Testis (tissue), 3 donors: ENCODE measurements around the gene EYA2. TPM values are rescaled to one million over a fixed set of nuclear protein-coding genes. Genes with fewer than 3 reads are reported as not detected.

Experiments
- DNase-seq: peaks from one replicate; pipeline ENCODE4 v3.0.0-alpha.2; 2019
- H3K27ac ChIP-seq, 2 donors: fragments of 200-600 bp; sonication (generic); one replicate each; pipeline ENCODE4 v1.5.1; 2019
- H3K27me3 ChIP-seq: fragments of 200-600 bp; sonication (generic); one replicate; pipeline ENCODE4 v1.5.1; 2019
- H3K36me3 ChIP-seq: fragments of 200-600 bp; sonication (generic); one replicate; pipeline ENCODE4 v1.5.1; 2017; ENCODE audit warnings: low read depth; ENCODE audit errors: missing control alignments
- H3K4me1 ChIP-seq: fragments of 200-600 bp; sonication (generic); one replicate; pipeline ENCODE4 v1.5.1; 2019
- H3K4me3 ChIP-seq, 2 donors: fragments of 200-600 bp; sonication (generic); one replicate each; pipeline ENCODE4 v1.5.1; 2017 to 2019
- H3K9me3 ChIP-seq: fragments of 200-600 bp; sonication (generic); one replicate; pipeline ENCODE4 v1.5.1; 2017
- POLR2A ChIP-seq: fragments of 450-650 bp; IDR thresholded peaks from one replicate; pipeline ENCODE4 v1.6.1; 2017; ENCODE audit warnings: antibody characterized with exemption, mild to moderate bottlenecking, moderate library complexity
- WGBS, 2 donors: methylation state at CpG; one replicate each; pipeline ENCODE4 v1.1.5; 2018; 5-methylcytosine and 5-hydroxymethylcytosine counted together
- intact Hi-C: fragments of 100-400 bp; cut with DNase I; formaldehyde crosslinking; loops from one replicate; pipeline ENCODE4 v1.15.1; 2023; ENCODE audit warnings: low total_unique reads
- polyA plus RNA-seq: library from polyadenylated mRNA; stranded (reverse); fragments of 350-450 nt; fragmentation: Illumina TruSeq; extraction: RNeasy Lipid Tissue Mini Kit (QIAGEN cat#74804); gene quantifications from one replicate; pipeline ENCODE4 v1.2.3, GENCODE V29; 2014; ENCODE audit warnings: low read depth, low replicate concordance; ENCODE audit not compliant: insufficient read depth
- total RNA-seq, 2 donors: library from RNA; depleted of rRNA; stranded (reverse); fragments of >200 nt; gene quantifications; one replicate each; pipeline ENCODE4 v1.2.3, GENCODE V29; 2016
- TF ChIP-seq, protein P1 (sequence below), 3 experiments: fragments of 450-650 bp in 2 of 3; fragments of 200-600 bp in 1 of 3; sonication (generic) in 1 of 3; IDR thresholded peaks; one replicate each; pipeline ENCODE4 v1.5.1; 2016 to 2019; ENCODE audit warnings: antibody characterized with exemption in 3 of 3, mild to moderate bottlenecking in 2 of 3, moderate library complexity in 1 of 3

The EYA2 gene
- total and polyA plus RNA-seq, 3 donors from 2014 or later: 14.6 to 17.2 (median 16.2) TPM

DNA sequence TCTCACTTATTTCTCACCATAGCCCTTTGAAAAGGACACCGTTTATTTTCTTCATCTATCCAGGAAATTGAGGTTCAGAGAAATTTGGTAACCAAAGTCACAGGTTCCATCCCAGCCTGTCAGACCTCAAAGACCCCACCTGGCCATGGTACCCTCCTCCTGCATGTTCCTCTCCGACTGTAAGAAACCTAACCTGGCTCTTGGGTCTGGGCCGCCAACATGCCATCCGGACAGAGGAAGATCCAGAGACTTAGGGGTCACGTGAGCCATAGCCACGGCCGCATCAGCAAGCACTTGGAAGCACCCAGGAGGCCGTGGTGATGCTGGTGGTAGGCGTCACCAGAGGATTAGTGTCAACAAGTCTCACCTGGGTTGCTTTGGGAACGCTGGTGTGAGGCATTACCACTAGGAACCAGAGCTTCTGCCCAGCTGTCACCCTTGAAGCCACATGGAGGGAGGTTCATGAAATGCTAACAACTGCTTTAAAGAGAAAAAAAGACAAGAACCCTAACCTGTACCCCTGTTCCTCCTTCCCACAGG, 177.1 kb downstream of the EYA2 start:
- Histone ChIP-seq H3K9me3 (no peaks in the 10 kb centered on the region), H3K27me3 (no peaks in the 10 kb centered on the region), H3K27ac (no peak overlapping the region), H3K4me1 (no peaks in the 10 kb centered on the region), H3K36me3 (no peaks in the 10 kb centered on the region), H3K4me3 (no peak overlapping the region)
- DNase-seq: no peak
- no peak for TF ChIP-seq POLR2A
- TF ChIP-seq, protein P1, sequence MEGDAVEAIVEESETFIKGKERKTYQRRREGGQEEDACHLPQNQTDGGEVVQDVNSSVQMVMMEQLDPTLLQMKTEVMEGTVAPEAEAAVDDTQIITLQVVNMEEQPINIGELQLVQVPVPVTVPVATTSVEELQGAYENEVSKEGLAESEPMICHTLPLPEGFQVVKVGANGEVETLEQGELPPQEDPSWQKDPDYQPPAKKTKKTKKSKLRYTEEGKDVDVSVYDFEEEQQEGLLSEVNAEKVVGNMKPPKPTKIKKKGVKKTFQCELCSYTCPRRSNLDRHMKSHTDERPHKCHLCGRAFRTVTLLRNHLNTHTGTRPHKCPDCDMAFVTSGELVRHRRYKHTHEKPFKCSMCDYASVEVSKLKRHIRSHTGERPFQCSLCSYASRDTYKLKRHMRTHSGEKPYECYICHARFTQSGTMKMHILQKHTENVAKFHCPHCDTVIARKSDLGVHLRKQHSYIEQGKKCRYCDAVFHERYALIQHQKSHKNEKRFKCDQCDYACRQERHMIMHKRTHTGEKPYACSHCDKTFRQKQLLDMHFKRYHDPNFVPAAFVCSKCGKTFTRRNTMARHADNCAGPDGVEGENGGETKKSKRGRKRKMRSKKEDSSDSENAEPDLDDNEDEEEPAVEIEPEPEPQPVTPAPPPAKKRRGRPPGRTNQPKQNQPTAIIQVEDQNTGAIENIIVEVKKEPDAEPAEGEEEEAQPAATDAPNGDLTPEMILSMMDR (IDR thresholded peaks at IDR 0.05): no peak
- intact Hi-C loops: no loop called here
- 90% methylated on average over 9 to 10 of the region's 10 CpGs for WGBS, 2 donors

DNA sequence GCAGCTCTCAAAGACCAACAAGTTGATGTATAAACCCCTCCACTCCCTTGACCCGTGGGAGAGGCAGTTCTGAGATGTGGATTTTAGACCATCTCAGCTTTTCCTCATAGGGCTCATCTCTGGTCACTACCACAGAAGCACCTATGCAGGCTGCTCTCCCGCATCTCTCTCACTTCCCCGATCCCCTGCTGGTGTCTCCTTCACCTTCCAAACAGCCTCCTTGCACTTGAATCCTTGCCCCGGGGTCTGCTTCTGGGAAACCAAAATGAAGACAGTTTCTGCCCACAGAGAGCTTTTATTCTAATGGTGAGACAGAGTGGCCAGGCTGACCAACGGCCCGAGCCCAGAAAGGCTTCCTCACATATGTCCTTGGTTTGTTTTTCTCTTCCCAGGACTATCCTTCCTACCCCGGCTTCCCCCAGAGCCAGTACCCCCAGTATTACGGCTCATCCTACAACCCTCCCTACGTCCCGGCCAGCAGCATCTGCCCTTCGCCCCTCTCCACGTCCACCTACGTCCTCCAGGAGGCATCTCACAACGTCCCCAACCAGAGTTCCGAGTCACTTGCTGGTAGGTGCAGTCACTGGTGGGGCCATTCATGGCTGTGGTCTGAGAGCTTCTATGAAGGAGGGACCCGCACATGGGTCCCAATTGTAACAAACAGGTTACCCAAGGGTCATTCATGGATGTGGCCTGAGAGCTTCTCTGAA, 179.3 kb downstream of the EYA2 start:
- Histone ChIP-seq H3K9me3 (no peaks in the 10 kb centered on the region), H3K4me3 (no peak overlapping the region), H3K36me3 (no peaks in the 10 kb centered on the region), H3K27me3 (no peaks in the 10 kb centered on the region), H3K4me1 (no peaks in the 10 kb centered on the region), H3K27ac (no peak overlapping the region)
- DNase-seq: no peak
- TF ChIP-seq POLR2A: no peak
- TF ChIP-seq, protein P1 (IDR thresholded peaks at IDR 0.05): no peak
- WGBS, 2 donors: 90 to 94% methylated on average over 16 of the region's 16 CpGs
- intact Hi-C loops: no loop called here

DNA sequence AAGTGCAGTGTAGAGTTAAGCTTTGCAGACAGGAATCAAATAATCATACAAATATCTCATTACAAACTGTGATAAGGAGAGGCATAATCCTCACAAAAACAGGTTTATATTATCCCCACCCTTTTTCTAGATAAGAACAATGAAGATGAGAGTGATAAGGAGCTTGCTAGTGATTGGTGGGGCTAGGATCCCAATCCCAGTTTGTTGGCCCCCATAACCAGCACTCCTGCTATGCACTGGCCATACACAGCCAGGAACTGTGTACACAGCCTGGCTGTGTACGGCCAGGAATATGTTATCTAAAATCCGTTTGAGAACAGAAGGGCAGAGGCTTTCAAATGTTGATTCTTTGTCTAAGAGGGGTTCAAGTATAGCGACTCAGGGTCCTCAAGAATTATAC, 180.6 kb downstream of the EYA2 start:
- 80 to 86% methylated on average over 3 of the region's 3 CpGs for WGBS, 2 donors
- Histone ChIP-seq H3K27me3 (no peaks in the 10 kb centered on the region), H3K27ac (no peak overlapping the region), H3K9me3 (no peaks in the 10 kb centered on the region), H3K4me3 (no peak overlapping the region), H3K36me3 (no peaks in the 10 kb centered on the region), H3K4me1 (no peaks in the 10 kb centered on the region)
- TF ChIP-seq, protein P1 (IDR thresholded peaks at IDR 0.05): no peak
- TF ChIP-seq POLR2A: no peak
- no peak for DNase-seq
- intact Hi-C loops: no loop called here

DNA sequence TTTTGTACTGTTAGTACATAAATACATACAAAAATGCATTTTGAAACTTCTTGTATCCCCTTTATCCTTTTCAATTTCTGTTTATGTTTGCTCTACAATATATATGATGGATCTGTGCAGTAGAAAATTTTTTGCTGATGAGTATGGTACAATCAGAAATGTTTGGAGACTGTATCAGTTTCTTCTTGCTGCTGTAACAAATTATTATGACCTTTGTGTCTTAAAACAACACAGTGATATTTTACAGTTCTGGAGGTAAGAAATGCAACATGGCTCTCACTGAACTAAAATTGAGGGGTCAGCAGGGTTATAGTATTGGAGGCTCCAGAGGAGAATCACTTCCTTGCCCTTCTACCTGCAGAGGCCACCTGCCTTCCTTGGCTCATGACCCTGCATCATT, 184.4 kb downstream of the EYA2 start:
- Histone ChIP-seq H3K9me3 (no peaks in the 10 kb centered on the region), H3K27ac (no peak overlapping the region), H3K27me3 (no peaks in the 10 kb centered on the region), H3K36me3 (no peaks in the 10 kb centered on the region), H3K4me3 (no peak overlapping the region), H3K4me1 (no peaks in the 10 kb centered on the region)
- DNase-seq: no peak
- no peak for TF ChIP-seq POLR2A
- TF ChIP-seq, protein P1 (IDR thresholded peaks at IDR 0.05): no peak
- intact Hi-C loops: no loop called here

DNA sequence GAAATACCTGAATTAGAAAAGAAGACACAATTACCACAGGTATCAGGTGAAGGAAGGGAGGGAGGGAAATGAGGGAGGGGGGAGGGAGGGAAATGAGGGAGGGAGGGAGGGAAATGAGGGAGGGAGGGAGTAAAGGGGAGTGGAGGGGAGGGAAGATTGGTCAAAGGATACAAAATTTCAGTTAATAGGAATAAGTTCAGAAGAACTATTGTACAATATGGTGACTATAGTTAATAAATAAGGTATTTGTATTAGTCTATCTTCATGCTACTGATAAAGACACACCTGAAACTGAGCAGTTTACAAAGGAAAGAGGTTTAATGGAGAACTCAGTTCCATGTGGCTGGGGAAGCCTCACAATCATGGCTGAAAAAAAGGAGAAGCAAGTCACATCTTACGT, 185.7 kb downstream of the EYA2 start:
- WGBS, 2 donors: 85 to 94% methylated on average over 1 of the region's 1 CpG
- Histone ChIP-seq H3K9me3 (no peaks in the 10 kb centered on the region), H3K4me1 (no peaks in the 10 kb centered on the region), H3K36me3 (no peaks in the 10 kb centered on the region), H3K27ac (no peak overlapping the region), H3K27me3 (no peaks in the 10 kb centered on the region), H3K4me3 (no peak overlapping the region)
- DNase-seq: no peak
- no peak for TF ChIP-seq POLR2A
- TF ChIP-seq, protein P1 (IDR thresholded peaks at IDR 0.05): no peak
- intact Hi-C loops: no loop called here
